Activated T-cell treated with anti-CD3 and anti-CD28 coated beads for 4 hours (primary cell): ENCODE measurements around the gene CAPN8.

Experiments used
- DNase-seq: peaks from one replicate; pipeline ENCODE4 v3.0.0-alpha.2; 2020

Gene CAPN8

GRCh38 chr1:223609977-223610376, 55.5 kb downstream of the CAPN8 start:
- no peak for DNase-seq

- no peak for DNase-seq
These were observed 56.4 kb downstream of the CAPN8 start for GRCh38 chr1:223609066-223609465.

- DNase-seq: no peak
These were observed 107.0 kb downstream of the CAPN8 start for GRCh38 chr1:223558512-223558911.

DNA sequence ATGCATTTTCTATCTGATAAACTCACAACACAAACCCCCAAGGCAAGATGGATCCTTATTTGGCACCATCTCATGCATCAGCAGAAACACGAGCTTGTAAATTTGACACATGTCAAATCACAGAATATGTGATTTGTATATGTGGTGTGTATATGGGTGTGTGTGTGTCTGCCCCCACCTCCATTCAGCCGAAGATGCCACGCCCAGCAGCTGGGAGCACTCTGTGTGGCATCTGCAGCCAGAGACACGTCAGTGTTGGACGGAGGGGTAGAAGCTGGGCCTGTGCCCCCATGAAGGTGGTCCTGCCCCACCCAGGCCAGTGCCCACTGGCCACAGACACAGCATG, 108.4 kb downstream of the CAPN8 start:
- no peak for DNase-seq

GRCh38 chr1:223556414-223557129, 108.9 kb downstream of the CAPN8 start:
- DNase-seq: no peak

- DNase-seq: no peak
These were observed 111.5 kb downstream of the CAPN8 start for GRCh38 chr1:223553957-223554356.

DNA sequence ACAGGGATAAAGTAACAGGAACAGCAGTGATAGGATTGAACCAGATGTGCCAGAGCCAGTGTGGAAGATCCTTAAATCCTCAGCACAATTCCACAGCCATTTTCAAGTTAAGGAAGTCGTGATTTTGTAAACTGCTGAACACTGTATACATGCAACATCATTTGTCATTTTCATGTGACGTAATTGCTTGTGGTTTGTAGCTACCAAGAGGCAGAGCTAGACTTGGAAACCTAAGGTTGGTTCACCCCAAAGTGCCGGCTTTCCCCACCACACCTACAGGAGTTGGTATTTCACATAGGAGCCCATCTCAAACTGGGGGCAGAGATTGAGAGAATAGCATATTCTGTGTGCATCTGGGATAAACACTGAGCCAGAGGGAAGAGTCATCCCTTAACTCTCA, 113.9 kb downstream of the CAPN8 start:
- no peak for DNase-seq

DNA sequence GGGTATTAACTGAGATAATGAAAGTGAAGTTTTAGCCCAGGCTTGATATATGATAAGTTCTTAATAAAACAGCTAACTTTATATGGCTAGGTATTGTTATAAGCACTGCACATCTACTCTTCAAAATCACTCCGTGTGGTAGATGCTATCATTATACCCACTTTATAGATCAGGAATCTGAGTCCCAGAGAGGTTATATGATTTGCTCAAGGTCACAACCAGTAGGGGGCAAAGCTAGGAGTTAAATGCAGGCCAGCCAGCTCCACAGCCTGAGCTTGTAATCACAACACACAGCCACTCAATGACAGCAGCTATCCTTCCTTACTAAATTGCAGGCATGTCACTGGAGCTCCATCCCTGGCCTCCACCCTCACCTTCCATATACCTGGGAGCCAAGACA, 115.8 kb downstream of the CAPN8 start:
- no peak for DNase-seq

DNA sequence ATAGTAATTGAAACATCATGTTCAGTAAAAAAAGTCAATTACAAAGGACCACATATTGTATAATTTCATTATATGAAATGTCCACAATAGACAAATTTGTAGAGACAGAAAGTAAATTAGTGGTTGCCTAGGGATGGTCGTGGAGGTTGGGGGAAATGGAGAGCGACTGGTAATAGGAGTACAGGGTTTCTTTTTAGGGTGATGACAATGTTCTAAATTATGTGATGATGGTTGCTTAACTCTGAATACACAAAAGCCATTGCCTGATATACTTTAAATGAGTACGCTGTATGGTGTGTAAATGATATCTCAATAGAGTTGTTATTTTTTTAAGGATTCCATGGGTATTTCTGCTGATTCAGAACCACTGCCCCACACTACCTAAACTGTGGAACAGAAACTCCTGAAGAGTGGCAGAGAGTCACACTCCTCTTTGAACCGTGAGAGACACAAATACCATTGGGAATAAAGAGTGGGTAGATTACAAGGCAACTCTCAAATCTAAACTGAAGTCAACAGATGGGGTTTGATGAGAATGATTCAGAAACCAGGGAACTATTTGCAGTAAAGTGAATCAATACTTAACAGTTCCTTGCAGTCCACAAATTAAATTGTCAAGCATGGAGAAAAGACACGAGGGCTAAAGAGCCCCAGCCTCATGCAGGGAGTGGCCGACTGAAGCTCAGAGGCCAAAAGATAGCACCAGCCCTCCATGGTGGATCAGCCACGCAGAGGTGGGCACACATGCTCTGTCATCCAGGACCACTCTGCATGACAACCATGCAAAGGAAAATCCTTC, 118.0 kb downstream of the CAPN8 start:
- no peak for DNase-seq

DNA sequence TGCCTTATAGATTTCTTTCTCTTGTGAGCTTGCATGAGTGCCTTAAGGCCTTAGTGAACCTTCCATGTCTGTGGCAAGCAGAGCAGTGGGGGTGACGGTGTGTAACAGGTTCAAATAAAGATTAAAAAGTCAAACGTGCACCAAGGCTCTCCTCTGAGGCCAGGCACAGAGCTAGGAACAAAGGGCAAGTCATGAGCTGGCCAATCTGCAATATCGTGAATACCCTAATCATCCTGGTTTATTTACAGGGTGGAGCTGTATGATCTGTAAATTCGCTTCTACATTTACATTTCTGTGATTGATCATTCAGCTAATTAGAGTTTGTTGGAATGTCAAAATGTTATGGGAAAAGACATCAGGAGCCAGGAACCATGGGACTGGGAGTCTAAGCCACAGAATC, 120.2 kb downstream of the CAPN8 start:
- DNase-seq: no peak

DNA sequence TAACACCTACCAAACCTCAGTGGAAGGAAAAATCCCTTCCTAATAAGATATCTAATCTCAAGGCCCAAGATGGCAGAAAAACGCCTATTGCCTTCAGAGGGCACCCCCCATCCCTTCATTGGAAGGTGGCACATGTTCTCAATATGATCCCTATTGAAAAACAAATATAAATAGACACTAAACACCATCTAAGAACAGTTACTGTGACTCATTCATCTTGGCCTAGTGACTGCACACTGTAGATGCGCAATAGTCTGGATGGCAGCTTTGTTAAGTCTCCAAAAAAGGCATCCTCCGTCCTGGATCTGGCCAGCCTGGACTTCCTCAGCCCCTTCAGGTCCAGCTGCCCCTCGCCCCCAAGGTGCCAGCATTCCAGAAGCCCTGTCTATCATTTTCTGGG, 121.9 kb downstream of the CAPN8 start:
- no peak for DNase-seq

DNA sequence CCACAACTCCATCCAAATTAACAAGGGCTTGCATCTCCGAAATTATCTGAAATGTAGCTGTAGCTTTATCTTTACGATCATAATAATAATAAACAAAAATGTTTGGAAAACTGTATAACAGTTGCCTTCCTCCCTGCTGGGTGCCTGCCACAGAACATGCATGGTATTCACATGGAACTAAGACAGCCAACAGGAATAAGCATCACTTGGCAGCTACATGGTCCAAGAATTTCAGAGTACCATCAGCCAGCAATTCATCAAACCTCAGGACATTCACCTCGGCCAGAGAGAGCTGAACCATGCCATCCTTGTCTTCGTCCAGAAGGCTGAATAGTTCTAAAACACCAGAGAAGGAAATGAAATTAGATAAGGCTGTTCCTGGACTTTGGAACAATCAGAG, 122.7 kb downstream of the CAPN8 start:
- no peak for DNase-seq

DNA sequence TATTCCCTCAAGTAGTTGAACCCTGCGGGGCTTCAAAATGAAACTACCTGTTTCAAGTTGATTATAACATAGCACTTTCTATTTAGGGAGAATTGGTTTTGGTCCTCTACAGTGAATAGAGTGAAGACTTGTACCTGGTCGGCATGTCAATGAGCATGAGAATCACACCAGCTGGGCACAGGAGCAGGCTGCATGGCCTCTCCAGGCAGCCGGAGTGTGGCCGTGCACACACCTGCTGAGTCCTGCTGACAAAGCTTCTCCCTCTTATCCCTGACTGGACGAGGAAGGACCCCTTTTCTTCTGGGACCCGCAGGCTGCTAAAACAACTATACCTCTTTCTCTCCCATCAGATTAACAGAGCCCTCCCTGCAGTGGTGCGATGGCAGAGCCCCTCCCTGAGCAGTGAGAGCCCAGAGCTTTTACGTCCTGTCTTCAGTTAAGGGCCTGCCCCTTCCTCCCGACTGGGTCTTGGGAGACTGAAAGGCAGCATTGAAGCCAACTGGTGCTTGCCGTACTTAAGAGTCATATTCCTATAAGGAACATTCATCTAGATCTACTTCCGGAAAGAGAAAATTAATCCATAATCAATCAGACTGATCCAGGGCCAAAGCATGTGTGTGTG, 124.9 kb downstream of the CAPN8 start:
- no peak for DNase-seq

GRCh38 chr1:223539750-223540149, 125.8 kb downstream of the CAPN8 start:
- no peak for DNase-seq

DNA sequence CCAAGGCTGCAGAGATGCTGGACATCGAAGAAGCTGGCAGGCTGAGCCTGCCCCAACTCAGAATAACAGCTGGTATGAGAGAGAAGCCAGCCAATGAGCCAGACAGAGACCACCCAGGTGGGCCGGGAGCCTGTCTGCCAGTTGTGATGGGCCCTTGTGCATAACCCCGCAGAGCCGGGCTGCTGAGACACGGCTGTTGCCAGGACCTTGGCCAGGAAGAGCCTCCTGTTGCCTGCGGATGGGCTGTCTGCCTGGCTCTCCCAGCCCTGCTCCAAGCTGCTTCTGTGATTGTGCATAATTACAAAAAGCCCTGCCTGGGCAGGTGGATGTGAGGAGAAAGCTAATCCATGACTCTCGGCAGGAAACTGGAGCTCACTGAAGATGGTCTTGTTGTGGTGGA, 126.5 kb downstream of the CAPN8 start:
- no peak for DNase-seq

GRCh38 chr1:223535319-223535718, 130.2 kb downstream of the CAPN8 start:
- no peak for DNase-seq

DNA sequence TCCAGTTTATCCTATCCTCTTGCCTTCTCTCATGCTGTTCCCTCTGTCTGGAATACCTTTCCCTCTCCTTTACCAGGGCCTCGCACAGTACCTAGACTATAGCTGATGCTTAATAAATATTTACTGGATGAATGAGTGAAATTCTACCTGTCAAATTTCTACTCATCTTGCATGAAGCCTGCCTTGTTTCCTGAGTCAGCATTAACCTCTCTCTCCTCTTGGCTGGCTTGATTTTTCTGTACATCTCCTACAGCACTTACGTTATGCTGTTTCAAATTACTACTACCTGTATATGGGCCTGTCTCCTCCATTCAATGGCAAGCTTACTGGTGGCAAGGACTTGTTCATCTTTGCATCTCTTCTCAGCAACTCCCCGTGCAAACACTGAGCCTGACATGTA, 130.8 kb downstream of the CAPN8 start:
- no peak for DNase-seq

- DNase-seq: no peak
These were observed 131.8 kb downstream of the CAPN8 start for GRCh38 chr1:223533708-223534107.

DNA sequence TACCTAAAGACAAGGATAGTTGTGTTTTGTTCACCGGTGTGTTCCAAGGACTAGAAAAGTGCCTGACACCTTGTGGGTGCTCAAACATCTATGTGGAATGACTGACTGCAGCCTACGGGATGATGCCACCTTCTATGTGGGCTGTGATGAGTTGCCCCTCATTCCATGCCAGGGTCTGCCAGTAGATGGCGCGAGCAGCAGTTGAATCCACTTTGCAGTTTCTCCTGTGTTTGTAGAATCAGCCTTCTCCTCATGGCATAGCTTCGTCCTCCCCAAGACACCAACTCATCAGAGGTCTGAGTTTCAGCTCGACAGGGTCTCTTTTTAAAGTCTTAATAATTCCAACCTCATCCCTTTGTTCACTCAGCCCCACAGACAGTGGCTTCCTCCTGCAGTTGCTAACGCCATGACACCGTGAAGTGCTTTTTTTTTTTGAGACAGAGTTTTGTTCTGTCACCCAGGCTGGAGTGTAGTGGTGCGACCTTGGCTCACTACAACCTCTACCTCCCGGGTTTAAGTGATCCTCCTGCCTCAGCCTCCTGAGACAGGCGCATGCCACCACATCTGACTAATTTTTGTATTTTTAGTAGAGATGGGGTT, 133.7 kb downstream of the CAPN8 start:
- DNase-seq: peak; percentile 26

DNA sequence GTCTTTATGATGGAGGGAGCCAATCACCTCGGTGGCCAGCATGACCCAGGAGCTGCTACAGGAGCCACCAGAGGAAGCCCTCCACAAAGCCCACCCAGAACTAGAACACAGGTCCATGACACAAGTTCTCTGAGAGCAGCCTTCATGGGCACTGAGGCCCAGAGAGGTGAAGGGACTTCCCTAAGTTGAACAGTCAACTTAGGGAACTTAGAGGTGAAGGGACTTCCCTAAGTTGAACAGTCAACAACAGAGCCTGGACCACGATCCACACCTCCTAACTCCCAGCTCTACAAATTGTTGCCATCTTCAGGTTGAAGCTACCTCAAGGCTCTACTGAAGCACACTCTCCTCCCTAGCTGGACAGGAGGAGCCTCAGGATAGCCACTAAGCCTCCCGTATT, 139.5 kb downstream of the CAPN8 start:
- no peak for DNase-seq

DNA sequence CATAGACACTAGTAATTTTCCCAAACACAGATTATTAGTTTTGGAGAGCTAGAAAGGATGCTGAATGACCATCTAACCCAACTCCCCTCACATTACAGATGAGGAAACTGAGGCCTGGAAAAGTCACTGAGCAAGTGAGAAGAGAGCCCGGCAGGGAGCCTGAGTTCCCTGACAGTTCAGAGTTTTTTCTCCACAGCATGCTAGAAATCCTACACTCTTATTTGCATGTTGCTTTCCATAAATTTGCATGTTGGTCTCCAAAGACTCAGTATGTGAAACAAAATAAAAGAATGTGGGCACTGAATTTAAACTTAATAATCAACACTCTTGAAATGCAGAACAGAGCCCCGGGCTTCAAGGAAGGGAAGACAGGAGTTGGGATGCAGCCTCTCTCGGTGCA, 140.0 kb downstream of the CAPN8 start:
- DNase-seq: no peak

GRCh38 chr1:223524930-223525451, 140.5 kb downstream of the CAPN8 start:
- DNase-seq: no peak

DNA sequence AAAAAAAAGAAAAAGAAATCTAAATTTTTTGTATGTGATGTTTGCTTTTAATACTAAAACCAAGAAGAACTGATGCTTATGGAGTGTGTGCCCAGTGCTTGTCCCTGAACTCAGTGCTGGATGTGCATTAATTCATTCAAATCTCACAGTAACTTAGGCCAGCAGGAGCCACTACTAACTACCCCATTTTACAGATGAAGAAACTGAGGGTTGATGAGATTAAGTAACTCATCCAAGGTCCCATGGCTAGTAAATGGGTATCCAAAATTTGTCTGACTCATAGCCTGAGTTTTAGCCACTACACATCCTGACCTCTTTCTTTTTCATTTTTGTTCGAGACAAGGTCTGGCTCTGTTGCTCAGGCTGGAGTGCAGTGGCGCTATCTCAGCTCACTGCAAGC, 144.4 kb downstream of the CAPN8 start:
- no peak for DNase-seq

DNA sequence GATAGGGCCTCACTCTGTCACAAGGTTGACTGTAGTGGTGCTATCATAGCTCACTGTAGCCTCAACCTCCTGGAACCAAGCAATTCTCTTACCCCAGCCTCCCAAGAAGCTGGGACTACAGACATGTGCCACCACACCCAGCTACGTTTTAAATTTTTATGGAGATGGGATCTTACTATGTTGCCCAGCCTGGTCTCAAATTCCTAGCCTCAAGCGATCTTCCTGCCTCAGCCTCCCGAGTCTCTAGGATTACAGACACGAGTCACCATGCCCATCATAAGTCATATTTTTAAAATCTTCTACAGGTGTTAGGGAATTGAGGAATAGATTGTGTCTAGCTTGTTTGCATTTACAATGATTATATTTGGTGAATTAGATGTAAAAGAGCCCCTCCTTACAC, 145.3 kb downstream of the CAPN8 start:
- no peak for DNase-seq
